Nephron progenitor cell (in vitro differentiated cells): Measurements from ENCODE around the gene RASIP1.
"Not testable (repeated sequence)": the region's sequence is repeated elsewhere in the genome, so short reads cannot be mapped to it uniquely, and the experiment has no call there.

Source experiments
- DNase-seq: peaks from one replicate; pipeline ENCODE4 v3.0.0; 2021
- H3K27ac Mint-ChIP-seq: 2 replicates; pipeline ENCODE4 v1.8.0; 2021; ENCODE audit warnings: mild to moderate bottlenecking, moderate library complexity, mixed read lengths
- H3K27me3 Mint-ChIP-seq: 2 replicates; pipeline ENCODE4 v1.8.0; 2021; ENCODE audit warnings: mild to moderate bottlenecking, low read depth, mixed read lengths; ENCODE audit not compliant: poor library complexity
- H3K36me3 Mint-ChIP-seq: 2 replicates; pipeline ENCODE4 v1.8.0; 2021; ENCODE audit warnings: low read depth, mixed read lengths
- H3K4me1 Mint-ChIP-seq: 2 replicates; pipeline ENCODE4 v1.8.0; 2021; ENCODE audit warnings: mixed read lengths
- H3K4me3 Mint-ChIP-seq: 2 replicates; pipeline ENCODE4 v1.8.0; 2021; ENCODE audit warnings: mild to moderate bottlenecking, moderate library complexity, mixed read lengths
- H3K9me3 Mint-ChIP-seq: 2 replicates; pipeline ENCODE4 v1.8.0; 2021; ENCODE audit warnings: mild to moderate bottlenecking, moderate library complexity, mixed read lengths
- TF ChIP-seq, protein P1 (sequence below): fragments of 200-600 bp; sonication (generic); IDR thresholded peaks from 2 replicates; pipeline ENCODE4 v1.5.0; 2021; ENCODE audit warnings: antibody characterized with exemption

Gene RASIP1

GRCh38 chr19:48689449-48689848 lies 51.0 kb downstream of the RASIP1 start:
- H3K27ac Mint-ChIP-seq, result no peak overlapping the region
- peaks cover 5% of the 10 kb centered on the region for H3K36me3 Mint-ChIP-seq
- TF ChIP-seq, protein P1, sequence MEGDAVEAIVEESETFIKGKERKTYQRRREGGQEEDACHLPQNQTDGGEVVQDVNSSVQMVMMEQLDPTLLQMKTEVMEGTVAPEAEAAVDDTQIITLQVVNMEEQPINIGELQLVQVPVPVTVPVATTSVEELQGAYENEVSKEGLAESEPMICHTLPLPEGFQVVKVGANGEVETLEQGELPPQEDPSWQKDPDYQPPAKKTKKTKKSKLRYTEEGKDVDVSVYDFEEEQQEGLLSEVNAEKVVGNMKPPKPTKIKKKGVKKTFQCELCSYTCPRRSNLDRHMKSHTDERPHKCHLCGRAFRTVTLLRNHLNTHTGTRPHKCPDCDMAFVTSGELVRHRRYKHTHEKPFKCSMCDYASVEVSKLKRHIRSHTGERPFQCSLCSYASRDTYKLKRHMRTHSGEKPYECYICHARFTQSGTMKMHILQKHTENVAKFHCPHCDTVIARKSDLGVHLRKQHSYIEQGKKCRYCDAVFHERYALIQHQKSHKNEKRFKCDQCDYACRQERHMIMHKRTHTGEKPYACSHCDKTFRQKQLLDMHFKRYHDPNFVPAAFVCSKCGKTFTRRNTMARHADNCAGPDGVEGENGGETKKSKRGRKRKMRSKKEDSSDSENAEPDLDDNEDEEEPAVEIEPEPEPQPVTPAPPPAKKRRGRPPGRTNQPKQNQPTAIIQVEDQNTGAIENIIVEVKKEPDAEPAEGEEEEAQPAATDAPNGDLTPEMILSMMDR, result no peak
- peaks cover under 1% of the 10 kb centered on the region for H3K9me3 Mint-ChIP-seq
- peaks cover 13% of the 10 kb centered on the region for H3K4me1 Mint-ChIP-seq
- no peak for DNase-seq
- H3K4me3 Mint-ChIP-seq, result no peak overlapping the region
- peaks cover 17% of the 10 kb centered on the region for H3K27me3 Mint-ChIP-seq

- H3K27ac Mint-ChIP-seq, result no peak overlapping the region
- DNase-seq, result no peak
- peaks cover 5% of the 10 kb centered on the region for H3K27me3 Mint-ChIP-seq
- TF ChIP-seq, protein P1, result no peak
- H3K4me1 Mint-ChIP-seq, result peaks cover 9% of the 10 kb centered on the region
- no peak overlapping the region for H3K4me3 Mint-ChIP-seq
- H3K9me3 Mint-ChIP-seq, result no peaks in the 10 kb centered on the region
- H3K36me3 Mint-ChIP-seq, result no peaks in the 10 kb centered on the region
Observed at GRCh38 chr19:48687776-48688175, 52.6 kb downstream of the RASIP1 start.

DNA sequence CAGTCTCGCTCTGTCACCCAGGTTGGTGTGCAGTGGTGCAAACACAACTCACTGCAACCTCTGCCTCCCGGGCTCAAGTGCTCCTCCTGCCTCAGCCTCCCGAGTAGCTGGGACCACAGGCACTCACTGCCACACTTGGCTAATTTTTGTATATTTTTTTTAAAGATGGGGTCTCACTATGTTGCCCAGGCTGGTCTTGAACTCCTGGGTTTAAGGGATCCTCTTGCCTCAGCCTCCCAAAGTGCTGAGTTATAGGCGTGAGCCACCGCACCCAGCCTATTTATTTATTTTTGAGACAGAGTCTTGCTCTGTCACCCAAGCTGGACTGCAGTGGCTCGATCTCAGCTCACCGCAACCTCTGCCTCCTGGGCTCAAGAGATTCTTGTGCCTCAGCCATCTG lies 53.8 kb downstream of the RASIP1 start:
- H3K36me3 Mint-ChIP-seq, H3K4me1 Mint-ChIP-seq, H3K27me3 Mint-ChIP-seq: not testable (repeated sequence)

DNA sequence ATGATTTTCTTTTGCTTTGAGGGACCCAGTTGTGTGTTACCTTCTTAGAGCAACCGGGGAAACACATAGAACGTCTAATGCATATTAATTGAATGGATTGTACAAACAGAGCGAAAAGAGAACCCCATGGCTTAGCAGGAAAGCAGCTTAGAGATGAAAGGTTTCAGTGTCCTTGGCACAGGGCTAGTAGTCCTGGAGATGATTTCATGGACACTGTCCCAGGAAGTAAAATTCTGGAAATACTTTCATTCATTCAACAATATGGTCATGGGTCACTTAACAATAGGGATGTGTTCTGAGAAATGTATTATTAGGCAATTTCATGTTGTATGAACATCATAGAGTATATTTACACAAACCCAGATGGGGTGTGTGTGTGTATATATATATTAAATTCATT lies 54.3 kb downstream of the RASIP1 start:
- H3K36me3 Mint-ChIP-seq, result no peaks in the 10 kb centered on the region

More for the DNA sequence above, 53.8 kb downstream of the RASIP1 start:
- not testable (repeated sequence) for H3K4me3 Mint-ChIP-seq, H3K9me3 Mint-ChIP-seq, DNase-seq, H3K27ac Mint-ChIP-seq

GRCh38 chr19:48685583-48685982 lies 54.8 kb downstream of the RASIP1 start:
- TF ChIP-seq, protein P1, result no peak
- Mint-ChIP-seq H3K4me1 (peaks cover 9% of the 10 kb centered on the region), H3K27ac (no peak overlapping the region), H3K36me3 (no peaks in the 10 kb centered on the region), H3K4me3 (no peak overlapping the region), H3K9me3 (no peaks in the 10 kb centered on the region), H3K27me3 (peaks cover 9% of the 10 kb centered on the region)
- no peak for DNase-seq

More for the DNA sequence above, 54.3 kb downstream of the RASIP1 start:
- TF ChIP-seq, protein P1, result no peak
- Mint-ChIP-seq H3K4me1 (peaks cover 9% of the 10 kb centered on the region), H3K27ac (no peak overlapping the region), H3K4me3 (no peak overlapping the region), H3K9me3 (no peaks in the 10 kb centered on the region), H3K27me3 (peaks cover 9% of the 10 kb centered on the region)
- no peak for DNase-seq

GRCh38 chr19:48683349-48683748 lies 57.1 kb downstream of the RASIP1 start:
- Mint-ChIP-seq H3K9me3 (no peaks in the 10 kb centered on the region), H3K4me3 (no peak overlapping the region), H3K27me3 (peaks cover 9% of the 10 kb centered on the region), H3K27ac (no peak overlapping the region), H3K4me1 (peaks cover 9% of the 10 kb centered on the region), H3K36me3 (no peaks in the 10 kb centered on the region)
- DNase-seq, result no peak
- TF ChIP-seq, protein P1, result no peak
